Esophagus squamous epithelium (tissue), 4 donors: ENCODE data around the gene TSR3.

ENCODE experiments used
- POLR2A ChIP-seq, 4 donors: fragments of 450-650 bp; IDR thresholded peaks; one replicate each; pipeline ENCODE4 v1.6.1; 2017; ENCODE audit warnings: antibody characterized with exemption in 4 of 4, mild to moderate bottlenecking in 4 of 4, moderate library complexity in 3 of 4
- TF ChIP-seq, protein P1 (sequence below), 6 experiments: fragments of 450-650 bp in 4 of 6; fragments of 200-600 bp in 2 of 6; sonication (generic) in 2 of 6; IDR thresholded peaks; one replicate each; pipeline ENCODE4 v1.5.1; 2016 to 2019; ENCODE audit warnings: antibody characterized with exemption in 6 of 6, mild to moderate bottlenecking in 4 of 6, moderate library complexity in 4 of 6

DNA sequence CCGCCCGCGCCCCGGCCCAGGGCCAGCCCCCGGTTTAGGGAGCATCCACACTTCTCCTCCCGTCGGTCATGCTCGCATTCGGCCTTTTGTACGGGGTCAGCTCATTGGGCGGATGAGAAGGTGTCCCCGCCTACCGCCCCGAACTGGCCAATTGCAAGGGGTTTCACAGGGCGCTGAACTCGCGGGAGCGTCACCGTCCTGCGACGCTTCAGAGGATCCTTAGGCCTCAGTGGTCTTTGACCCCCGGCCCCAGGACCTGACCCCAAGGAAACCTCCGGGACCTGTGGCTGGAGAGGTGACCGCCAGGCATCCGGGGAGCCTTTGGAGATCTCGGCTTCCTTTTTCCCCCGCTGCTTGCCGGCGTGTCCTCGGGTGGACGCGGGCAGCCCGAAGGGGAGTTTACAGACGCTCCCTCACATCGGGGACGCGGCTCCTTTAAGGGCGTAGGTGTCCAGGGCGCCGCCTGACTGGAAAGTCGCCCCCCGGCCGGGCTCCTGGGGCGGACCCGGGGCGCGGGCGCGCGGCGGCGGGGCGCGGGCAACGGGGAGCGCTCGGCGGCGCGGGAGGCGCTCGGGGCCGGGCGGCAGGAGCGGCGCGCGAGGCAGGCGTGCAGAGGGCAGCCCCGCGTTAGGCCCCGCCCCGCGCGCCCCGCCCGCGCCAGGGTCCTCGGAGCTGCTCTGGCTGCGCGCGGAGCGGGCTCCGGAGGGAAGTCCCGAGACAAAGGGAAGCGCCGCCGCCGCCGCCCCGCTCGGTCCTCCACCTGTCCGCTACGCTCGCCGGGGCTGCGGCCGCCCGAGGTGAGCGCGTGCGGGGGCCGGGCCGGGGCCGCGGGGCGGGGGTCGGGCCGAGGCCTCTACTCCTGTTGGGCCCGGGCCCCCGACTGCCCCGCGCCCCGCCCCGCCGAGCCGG is 42.4 kb downstream of the TSR3 start, which contains the start of gene UBE2I:
- TF ChIP-seq, protein P1, sequence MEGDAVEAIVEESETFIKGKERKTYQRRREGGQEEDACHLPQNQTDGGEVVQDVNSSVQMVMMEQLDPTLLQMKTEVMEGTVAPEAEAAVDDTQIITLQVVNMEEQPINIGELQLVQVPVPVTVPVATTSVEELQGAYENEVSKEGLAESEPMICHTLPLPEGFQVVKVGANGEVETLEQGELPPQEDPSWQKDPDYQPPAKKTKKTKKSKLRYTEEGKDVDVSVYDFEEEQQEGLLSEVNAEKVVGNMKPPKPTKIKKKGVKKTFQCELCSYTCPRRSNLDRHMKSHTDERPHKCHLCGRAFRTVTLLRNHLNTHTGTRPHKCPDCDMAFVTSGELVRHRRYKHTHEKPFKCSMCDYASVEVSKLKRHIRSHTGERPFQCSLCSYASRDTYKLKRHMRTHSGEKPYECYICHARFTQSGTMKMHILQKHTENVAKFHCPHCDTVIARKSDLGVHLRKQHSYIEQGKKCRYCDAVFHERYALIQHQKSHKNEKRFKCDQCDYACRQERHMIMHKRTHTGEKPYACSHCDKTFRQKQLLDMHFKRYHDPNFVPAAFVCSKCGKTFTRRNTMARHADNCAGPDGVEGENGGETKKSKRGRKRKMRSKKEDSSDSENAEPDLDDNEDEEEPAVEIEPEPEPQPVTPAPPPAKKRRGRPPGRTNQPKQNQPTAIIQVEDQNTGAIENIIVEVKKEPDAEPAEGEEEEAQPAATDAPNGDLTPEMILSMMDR (IDR thresholded peaks at IDR 0.05), result no peak
- peak in 2 of 4 donors; percentile 48 to 81 for TF ChIP-seq POLR2A (IDR thresholded peaks at IDR 0.05)
